HG03139 (cell line): ENCODE data around the gene PACSIN1.

Experiments used
- ATAC-seq: cut with Tn5 transposase; IDR thresholded peaks from one replicate; pipeline ENCODE4 v1.9.1; 2021; ENCODE audit not compliant: unreplicated experiment

The PACSIN1 gene

GRCh38 chr6:34578445-34579262 is 112.8 kb downstream of the PACSIN1 start:
- ATAC-seq = no peak

GRCh38 chr6:34580707-34581560 is 115.1 kb downstream of the PACSIN1 start:
- no peak for ATAC-seq

GRCh38 chr6:34581561-34581920 is 115.7 kb downstream of the PACSIN1 start:
- no peak for ATAC-seq

GRCh38 chr6:34583461-34583860 is 117.6 kb downstream of the PACSIN1 start:
- no peak for ATAC-seq

- ATAC-seq = no peak
Measured at GRCh38 chr6:34583861-34584604, 118.2 kb downstream of the PACSIN1 start.

- ATAC-seq = no peak
Measured at GRCh38 chr6:34584694-34585093, 118.8 kb downstream of the PACSIN1 start.
